ENCODE data around the gene NCR1. TPM values are rescaled to one million over a fixed set of nuclear protein-coding genes. Genes with fewer than 3 reads are reported as not detected.
"Not testable (repeated sequence)": the region's sequence is repeated elsewhere in the genome, so short reads cannot be mapped to it uniquely, and the experiment has no call there.

The NCR1 gene
- total RNA-seq, 1 experiment from 2014 or later: not detected

DNA sequence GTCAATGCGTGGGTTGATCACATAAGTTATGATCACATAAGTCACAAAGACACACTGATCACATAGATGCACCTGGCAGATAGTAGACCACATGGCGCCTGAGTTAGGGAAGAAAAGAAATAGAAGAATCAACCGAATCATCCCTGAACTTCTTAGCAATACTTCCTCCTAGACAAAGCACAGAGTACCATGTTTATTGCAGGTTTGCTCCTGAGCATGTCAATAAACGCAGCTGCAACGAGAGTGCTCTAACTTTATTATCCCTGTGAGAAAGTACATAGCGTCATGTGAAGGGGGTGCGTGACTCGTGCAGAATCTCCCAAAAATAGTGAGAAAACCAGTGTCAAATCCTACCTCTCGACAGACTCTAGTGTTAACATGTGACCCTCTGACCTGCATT lies 17.3 kb downstream of the NCR1 start:
- Histone ChIP-seq H3K27ac (no peak overlapping the region), H3K9me3 (replicated peaks) (peaks cover 5% of the 10 kb centered on the region), H3K36me3 (no peaks in the 10 kb centered on the region), H3K4me3 (no peak overlapping the region), H3K27me3 (replicated peaks) (no peaks in the 10 kb centered on the region), H3K4me1 (replicated peaks) (no peaks in the 10 kb centered on the region)
- no peak for DNase-seq (ENCODE audit: low read depth in 1 of 2, low spot score in 2 of 2)

DNA sequence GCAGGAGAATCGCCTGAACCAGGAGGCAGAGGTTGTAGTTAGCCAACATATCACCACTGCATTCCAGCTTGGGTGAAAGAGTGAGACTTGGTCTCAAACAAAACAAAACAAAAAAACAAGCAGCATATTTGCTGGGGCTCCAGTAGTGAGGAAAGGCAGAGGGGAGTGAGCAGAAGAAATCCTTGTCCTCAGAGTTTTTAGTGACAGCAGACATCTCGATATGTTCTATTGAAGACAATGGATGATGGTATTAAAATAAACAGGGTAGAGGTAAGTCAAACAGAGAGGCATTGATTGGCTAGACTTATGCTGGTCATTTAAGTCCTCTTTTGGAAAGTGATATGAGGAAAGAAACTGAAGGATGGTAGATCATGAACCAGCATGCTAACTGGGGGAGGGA lies 22.4 kb downstream of the NCR1 start:
- Histone ChIP-seq H3K27ac (no peak overlapping the region), H3K27me3 (replicated peaks) (no peaks in the 10 kb centered on the region), H3K36me3 (no peaks in the 10 kb centered on the region), H3K4me3 (no peak overlapping the region), H3K9me3 (replicated peaks) (peaks cover 12% of the 10 kb centered on the region), H3K4me1 (replicated peaks) (no peaks in the 10 kb centered on the region)
- DNase-seq (ENCODE audit: low read depth in 1 of 2, low spot score in 2 of 2): no peak

DNA sequence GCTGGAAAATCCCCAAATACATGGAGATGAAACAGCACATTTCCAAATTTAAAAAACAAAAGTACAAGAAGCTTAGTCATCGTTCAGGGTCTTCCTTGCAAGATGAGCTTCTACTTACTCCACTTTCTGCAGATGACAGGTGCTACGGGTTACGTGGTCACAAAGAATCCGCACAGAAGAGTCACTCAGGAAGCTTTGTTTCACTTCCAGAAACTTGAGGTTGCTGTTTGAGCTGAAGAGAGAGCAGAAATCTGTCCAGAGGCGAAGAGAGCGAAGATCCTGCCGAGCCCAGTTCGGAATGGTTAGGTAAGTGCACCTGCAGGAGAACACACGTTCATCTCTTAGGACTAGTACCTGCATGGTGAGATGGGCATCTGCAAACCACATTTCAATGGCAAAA lies 32.0 kb downstream of the NCR1 start:
- no peak for DNase-seq (ENCODE audit: low read depth in 1 of 2, low spot score in 2 of 2)
- Histone ChIP-seq H3K27me3 (replicated peaks) (no peaks in the 10 kb centered on the region), H3K4me1 (replicated peaks) (no peaks in the 10 kb centered on the region), H3K36me3 (no peaks in the 10 kb centered on the region), H3K4me3 (no peak overlapping the region), H3K27ac (no peak overlapping the region), H3K9me3 (replicated peaks) (no peaks in the 10 kb centered on the region)

DNA sequence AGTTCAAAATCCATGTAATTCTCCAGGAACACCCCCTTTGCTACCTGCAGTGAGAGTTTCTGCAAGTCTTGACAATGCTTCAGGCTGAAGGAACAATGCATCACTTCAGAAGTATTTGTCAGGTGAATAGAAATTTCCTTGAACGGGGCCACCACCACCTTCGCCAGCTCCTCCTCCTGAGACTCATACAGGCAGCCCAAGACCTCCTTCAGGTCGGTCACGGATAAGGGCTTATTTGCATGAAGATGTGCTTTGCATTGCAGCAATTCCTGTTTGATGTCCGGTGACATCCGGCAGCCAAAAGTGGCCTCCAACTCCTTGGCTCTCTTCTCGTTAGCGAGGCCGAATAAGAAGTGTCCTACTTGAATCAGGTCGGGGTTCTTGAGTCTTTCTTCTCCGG lies 33.0 kb downstream of the NCR1 start:
- H3K36me3 ChIP-seq: no peaks in the 10 kb centered on the region
- no peak overlapping the region for H3K4me3 ChIP-seq
- no peak for DNase-seq (ENCODE audit: low read depth in 1 of 2, low spot score in 2 of 2)
- H3K4me1 ChIP-seq (replicated peaks): no peaks in the 10 kb centered on the region
- H3K27me3 ChIP-seq (replicated peaks): no peaks in the 10 kb centered on the region
- no peak overlapping the region for H3K27ac ChIP-seq
- no peaks in the 10 kb centered on the region for H3K9me3 ChIP-seq (replicated peaks)

GRCh38 chr19:54939538-54939937 lies 33.6 kb downstream of the NCR1 start:
- H3K27me3 ChIP-seq (replicated peaks); DNase-seq (ENCODE audit: low read depth in 1 of 2, low spot score in 2 of 2); H3K4me1 ChIP-seq (replicated peaks); H3K36me3 ChIP-seq; H3K9me3 ChIP-seq (replicated peaks); H3K27ac ChIP-seq; H3K4me3 ChIP-seq: not testable (repeated sequence)

GRCh38 chr19:54943772-54944361 lies 37.9 kb downstream of the NCR1 start:
- not testable (repeated sequence) for H3K36me3 ChIP-seq; H3K4me3 ChIP-seq; H3K4me1 ChIP-seq (replicated peaks); H3K9me3 ChIP-seq (replicated peaks); H3K27me3 ChIP-seq (replicated peaks); DNase-seq (ENCODE audit: low read depth in 1 of 2, low spot score in 2 of 2); H3K27ac ChIP-seq

DNA sequence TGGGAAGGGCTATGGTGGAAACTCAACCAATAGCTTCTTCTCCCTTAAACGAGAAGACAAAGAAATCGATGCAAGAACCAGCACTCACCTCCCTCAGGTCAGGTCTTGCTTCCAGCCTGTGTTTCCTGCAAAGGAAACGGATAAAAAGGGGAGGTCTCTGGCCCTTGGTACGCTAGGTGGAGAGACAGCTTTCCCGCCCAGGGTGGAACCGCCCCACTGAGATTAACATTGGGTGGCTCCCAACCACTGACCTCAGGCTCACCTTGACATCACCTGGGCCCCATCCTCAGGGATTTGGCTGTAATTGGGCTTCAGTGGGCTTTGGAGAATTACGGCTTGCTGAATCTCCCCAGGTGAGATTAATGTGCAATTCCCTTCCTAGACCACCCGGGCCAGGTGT lies 41.4 kb downstream of the NCR1 start, which contains the start of gene NLRP7:
Gene NLRP7 (minus strand): TSS at position 150 of the 400 bp plus-strand sequence.
- Histone ChIP-seq H3K4me1 (replicated peaks) (no peaks in the 10 kb centered on the region), H3K9me3 (replicated peaks) (no peaks in the 10 kb centered on the region)
- no peak for DNase-seq (ENCODE audit: low read depth in 1 of 2, low spot score in 2 of 2)

GRCh38 chr19:54949412-54949811 lies 43.5 kb downstream of the NCR1 start:
- Histone ChIP-seq H3K4me3 (no peak overlapping the region), H3K27ac (no peak overlapping the region), H3K9me3 (replicated peaks) (no peaks in the 10 kb centered on the region), H3K27me3 (replicated peaks) (no peaks in the 10 kb centered on the region), H3K36me3 (no peaks in the 10 kb centered on the region), H3K4me1 (replicated peaks) (no peaks in the 10 kb centered on the region)
- DNase-seq (ENCODE audit: low read depth in 1 of 2, low spot score in 2 of 2): no peak

More for the DNA sequence above, 41.4 kb downstream of the NCR1 start, which contains the start of gene NLRP7:
- H3K27me3 ChIP-seq (replicated peaks): no peaks in the 10 kb centered on the region
- H3K27ac ChIP-seq: no peak within 1 kb of the TSS
- no peak within 1 kb of the TSS for H3K4me3 ChIP-seq
- H3K36me3 ChIP-seq: no peaks in the 10 kb centered on the region

DNA sequence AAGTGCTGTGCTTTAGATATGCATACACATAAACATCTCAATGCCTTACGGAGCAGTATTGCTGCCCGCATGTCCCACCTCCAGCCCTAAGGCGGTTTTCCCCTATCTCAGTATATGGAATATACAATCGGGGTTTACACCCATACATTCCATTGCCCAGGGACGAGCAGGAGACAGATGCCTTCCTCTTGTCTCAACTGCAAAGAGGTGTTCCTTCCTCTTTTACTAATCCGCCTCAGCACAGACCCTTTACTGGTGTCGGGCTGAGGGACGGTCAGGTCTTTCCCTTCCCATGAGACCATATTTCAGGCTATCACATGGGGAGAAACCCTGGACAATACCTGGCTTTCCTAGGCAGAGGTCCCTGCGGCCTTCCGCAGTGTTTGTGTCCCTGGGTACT lies 44.6 kb downstream of the NCR1 start:
- H3K9me3 ChIP-seq (replicated peaks); H3K27ac ChIP-seq; H3K4me3 ChIP-seq; DNase-seq (ENCODE audit: low read depth in 1 of 2, low spot score in 2 of 2); H3K36me3 ChIP-seq; H3K27me3 ChIP-seq (replicated peaks); H3K4me1 ChIP-seq (replicated peaks): not testable (repeated sequence)

DNA sequence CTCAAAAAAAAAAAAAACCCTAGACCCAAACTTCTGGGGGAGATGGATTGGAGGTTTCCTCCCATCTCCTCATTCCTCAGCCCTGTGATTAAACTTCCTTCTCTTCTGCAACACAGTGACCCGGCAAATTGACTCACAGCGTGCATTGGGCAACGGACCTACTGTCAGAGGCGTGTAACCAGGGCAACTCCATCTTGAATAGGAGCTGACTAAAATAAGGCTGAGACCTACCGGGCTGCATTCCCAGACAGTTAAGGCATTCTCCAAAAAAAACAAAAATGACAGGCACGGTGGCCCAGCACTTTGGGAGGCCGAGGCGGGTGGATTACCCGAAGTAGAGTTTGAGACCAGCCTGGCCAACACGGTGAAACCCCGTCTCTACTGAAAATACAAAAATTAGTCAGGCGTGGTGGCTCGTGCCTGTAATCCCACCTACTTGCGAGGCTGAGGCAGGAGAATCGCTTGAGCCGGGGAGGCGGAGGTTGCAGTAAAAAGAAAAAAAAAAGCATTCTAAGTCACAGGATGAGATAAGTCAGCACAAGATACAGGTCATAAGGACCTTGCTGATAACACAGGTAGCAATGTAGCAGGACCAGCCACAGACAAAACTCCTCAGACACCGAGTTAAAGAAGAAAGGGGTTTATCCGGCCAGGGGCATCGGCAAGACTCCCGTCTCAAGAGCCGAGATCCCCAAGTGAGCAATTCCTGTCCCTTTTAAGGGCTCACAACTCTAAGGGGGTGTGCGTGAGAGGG lies 46.8 kb downstream of the NCR1 start:
- no peak overlapping the region for H3K4me3 ChIP-seq
- H3K27ac ChIP-seq: no peak overlapping the region
- peak; percentile 48 to 50 for DNase-seq (ENCODE audit: low read depth in 1 of 2, low spot score in 2 of 2)
- no peaks in the 10 kb centered on the region for H3K4me1 ChIP-seq (replicated peaks)
- H3K27me3 ChIP-seq (replicated peaks): no peaks in the 10 kb centered on the region
- no peaks in the 10 kb centered on the region for H3K9me3 ChIP-seq (replicated peaks)
- no peaks in the 10 kb centered on the region for H3K36me3 ChIP-seq

DNA sequence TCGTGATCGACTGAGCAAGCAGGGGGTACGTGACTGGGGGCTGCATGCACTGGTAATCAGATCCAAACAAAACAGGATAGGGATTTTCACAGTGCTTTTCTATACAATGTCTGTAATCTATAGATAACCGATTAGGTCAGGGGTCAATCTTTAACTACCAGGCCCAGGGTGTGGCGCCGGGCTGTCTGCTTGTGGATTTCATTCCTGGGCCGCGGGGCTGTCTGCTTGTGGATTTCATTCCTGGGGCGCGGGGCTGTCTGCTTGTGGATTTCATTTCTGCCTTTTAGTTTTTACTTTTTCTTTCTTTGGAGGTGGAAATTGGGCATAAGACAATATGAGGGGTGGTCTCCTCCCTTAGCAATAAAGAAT lies 47.4 kb downstream of the NCR1 start:
- not testable (repeated sequence) for H3K27me3 ChIP-seq (replicated peaks); H3K4me3 ChIP-seq; H3K27ac ChIP-seq; H3K36me3 ChIP-seq; DNase-seq (ENCODE audit: low read depth in 1 of 2, low spot score in 2 of 2); H3K4me1 ChIP-seq (replicated peaks); H3K9me3 ChIP-seq (replicated peaks)

DNA sequence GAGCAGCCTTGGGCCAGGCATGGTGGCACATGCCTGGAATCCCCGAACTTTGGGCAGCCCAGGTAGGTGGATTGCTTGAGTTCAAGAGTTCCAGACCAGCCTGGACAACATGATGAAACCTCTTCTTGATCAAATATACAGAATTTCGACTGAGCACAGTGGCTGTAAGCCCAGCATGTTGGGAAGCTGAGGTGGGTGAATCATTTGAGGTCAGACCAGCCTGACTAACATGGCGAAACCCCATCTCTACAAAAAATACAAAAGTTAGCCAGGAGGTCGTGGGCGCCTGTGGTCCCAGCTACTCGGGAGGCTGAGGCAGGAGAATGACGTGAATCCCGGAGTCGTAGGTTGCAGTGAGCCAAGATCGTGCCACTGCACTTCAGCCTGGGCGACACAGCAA lies 49.4 kb downstream of the NCR1 start:
- Histone ChIP-seq H3K9me3 (replicated peaks) (no peaks in the 10 kb centered on the region), H3K27me3 (replicated peaks) (no peaks in the 10 kb centered on the region), H3K4me3 (no peak overlapping the region), H3K4me1 (replicated peaks) (no peaks in the 10 kb centered on the region), H3K27ac (no peak overlapping the region), H3K36me3 (no peaks in the 10 kb centered on the region)
- no peak for DNase-seq (ENCODE audit: low read depth in 1 of 2, low spot score in 2 of 2)

- no peaks in the 10 kb centered on the region for H3K4me1 ChIP-seq (replicated peaks)
- H3K9me3 ChIP-seq (replicated peaks): no peaks in the 10 kb centered on the region
- H3K27me3 ChIP-seq (replicated peaks): no peaks in the 10 kb centered on the region
These were observed 53.9 kb downstream of the NCR1 start for GRCh38 chr19:54959840-54960239.

More at GRCh38 chr19:54959840-54960239, 53.9 kb downstream of the NCR1 start:
- no peak overlapping the region for H3K4me3 ChIP-seq
- DNase-seq (ENCODE audit: low read depth in 1 of 2, low spot score in 2 of 2): no peak
- H3K27ac ChIP-seq: no peak overlapping the region
- H3K36me3 ChIP-seq: no peaks in the 10 kb centered on the region
